ENCODE data around the gene KLF7.

- TF ChIP-seq FOXM1 (IDR thresholded peaks at IDR 0.05; ENCODE audit: borderline replicate concordance, low read depth) (no peak), MAX (IDR thresholded peaks at IDR 0.05) (no peak), NFIC (IDR thresholded peaks at IDR 0.05) (no peak)
Observed at GRCh38 chr2:207163756-207164005, 2.1 kb downstream of the KLF7 start.

All from Ishikawa (cell line).